Hippocampal formation (tissue), 2 donors: ENCODE results near the gene GNAI3.

Experiments
- DNase-seq, 2 donors: peaks; one replicate each; lab custom pipeline; 2025; lab: John Stamatoyannopoulos, UW

Gene GNAI3

GRCh38 chr1:109637446-109637845 lies 89.0 kb downstream of the GNAI3 start:
- no peak for DNase-seq

DNA sequence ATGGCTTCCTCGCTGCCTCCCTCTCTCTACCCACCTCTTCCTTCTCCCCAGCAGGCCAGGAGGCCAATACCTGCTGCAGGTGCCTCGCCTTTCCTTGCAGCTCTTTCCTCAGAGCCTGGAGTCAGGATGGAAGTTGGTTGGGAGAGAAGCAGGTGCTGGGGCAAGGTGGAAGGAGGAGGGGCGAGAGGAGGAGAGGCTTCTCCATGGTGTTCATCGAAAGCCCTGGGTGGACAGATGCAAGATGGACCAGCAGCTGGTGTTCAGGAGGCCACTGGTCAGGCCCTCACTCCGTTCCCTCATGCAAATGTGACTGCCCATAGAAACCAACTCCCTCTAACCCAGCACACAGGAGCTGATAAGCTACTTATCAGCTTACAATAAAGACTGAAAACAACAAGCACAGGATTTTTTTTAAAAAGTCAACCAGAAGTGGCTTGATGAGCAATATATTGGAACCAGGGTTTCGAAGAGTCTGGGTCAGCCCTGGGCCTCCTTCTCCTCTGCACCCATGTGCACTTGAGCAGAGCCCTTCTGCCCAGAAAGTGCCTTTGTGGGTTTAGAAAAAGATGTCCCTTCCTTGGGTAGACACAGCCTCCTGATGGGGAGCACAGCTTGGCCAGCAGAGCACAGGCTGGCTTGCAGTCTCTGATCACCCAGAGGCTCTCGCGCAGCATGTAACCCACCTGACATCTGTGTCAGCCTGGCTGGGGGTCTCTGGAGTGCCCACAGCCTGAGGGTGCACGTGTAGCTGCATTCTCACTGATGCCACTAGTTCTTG lies 90.8 kb downstream of the GNAI3 start:
- DNase-seq, result no peak

- no peak for DNase-seq
Observed at GRCh38 chr1:109639841-109640184, 91.4 kb downstream of the GNAI3 start.

DNA sequence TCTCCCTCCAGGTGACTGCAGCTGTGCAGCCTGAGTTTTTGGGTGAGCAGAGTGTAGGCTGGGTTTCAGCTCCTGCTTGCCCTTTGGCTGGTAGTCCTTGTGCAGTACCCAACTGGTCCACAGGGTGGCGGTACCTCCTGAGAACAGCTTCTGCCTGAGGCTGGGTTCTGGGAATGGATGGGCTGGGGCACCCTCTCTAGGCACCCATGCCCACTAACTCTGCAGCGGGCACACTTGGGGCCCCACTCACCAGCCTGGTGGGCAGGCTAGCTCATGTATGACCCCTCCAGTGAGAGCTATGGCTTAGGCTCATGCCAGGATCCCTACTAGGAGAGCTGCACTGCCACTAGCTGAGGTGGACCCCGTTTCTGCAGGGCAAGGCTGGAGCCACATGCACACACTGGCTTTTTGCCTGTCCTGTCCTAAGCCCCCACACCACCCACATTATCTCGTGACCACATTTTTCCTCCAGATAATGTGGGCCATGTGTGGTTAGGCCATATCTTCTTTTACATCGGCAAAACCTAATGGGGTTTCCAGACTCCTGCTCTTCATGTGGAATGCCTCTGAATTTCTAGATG lies 92.0 kb downstream of the GNAI3 start:
- peak in 1 of 2 donors; percentile 73 for DNase-seq

- DNase-seq, result no peak
Observed at GRCh38 chr1:109641078-109641740, 92.8 kb downstream of the GNAI3 start.

DNA sequence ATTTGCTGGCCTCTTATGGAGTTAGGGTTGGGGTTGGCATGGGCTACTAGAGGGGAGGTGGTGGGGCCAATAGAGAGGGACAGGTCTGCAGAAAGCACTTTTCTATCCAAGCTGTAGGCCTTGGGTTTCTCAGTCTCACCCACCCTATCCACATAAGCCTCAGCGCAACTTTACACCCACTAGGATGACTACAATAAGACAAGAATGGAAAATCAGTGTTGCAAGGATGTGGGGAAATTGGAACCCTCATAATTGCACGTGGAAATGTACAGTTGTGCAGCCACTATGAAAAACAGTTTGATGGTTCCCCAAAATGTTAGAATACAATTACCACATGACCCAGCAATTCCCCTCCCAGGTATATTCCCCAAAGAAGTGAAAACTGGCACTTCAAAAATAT lies 93.4 kb downstream of the GNAI3 start:
- DNase-seq, result no peak

DNA sequence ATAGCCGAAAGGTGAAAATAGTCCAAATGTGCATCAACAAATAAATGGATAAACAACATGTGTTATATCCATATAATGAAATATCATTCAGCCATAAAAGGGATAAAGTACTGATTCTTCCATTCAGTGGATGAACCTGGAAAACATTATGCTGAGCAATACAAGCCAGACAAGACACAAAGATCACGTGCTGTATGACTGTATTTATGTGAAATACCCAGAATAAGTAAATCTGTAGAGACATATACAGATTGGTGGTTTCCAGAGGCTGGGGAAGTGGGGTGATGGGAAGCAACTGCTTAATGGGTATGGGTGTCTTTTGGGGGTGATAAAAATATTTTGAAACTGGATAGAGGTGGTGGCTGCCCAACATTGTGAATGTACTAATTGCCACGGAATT lies 94.2 kb downstream of the GNAI3 start:
- DNase-seq, result no peak

DNA sequence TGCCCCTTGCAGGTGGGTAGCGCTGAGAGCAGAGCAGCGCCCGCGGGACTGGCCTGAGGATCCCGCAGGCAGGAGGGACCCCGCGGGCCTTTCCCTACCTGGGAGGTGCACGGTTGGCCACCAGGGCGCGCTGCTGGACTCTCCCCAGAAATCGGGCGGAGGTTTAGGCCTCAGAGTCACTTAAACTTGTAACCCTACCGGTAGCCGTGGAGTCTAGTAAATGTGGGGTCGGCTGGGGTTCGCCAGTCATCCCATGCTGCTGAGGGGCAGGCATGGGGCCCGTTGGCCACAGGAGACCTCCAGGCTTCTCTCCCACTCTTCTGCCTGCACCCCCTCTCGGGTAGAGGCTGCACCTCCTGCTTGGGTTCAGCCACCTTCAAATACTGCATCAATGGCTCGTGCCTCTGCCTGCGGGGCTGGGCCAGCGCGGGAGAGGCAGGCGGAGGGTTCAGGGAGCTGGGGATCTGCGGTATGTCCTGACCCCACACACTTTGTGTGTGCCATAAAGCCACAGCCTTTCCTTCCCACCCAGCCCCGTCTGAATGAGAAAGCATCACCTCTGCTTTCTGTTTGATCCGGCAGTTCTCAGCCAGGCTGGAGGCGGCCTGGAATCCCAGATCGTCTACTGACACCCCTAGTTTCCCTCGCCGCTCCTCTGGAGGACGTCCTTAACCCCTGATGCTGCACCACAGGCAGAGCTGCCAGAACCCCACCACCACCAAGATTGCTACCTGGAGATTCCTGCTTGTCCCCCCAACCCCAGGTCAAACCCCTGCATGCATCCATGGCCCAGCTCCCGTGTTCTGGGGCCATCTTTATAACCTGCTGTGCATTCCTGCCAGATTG lies 95.2 kb downstream of the GNAI3 start:
- DNase-seq, result peak in 1 of 2 donors; percentile 59

- DNase-seq, result no peak
Observed at GRCh38 chr1:109644670-109645069, 96.3 kb downstream of the GNAI3 start.

DNA sequence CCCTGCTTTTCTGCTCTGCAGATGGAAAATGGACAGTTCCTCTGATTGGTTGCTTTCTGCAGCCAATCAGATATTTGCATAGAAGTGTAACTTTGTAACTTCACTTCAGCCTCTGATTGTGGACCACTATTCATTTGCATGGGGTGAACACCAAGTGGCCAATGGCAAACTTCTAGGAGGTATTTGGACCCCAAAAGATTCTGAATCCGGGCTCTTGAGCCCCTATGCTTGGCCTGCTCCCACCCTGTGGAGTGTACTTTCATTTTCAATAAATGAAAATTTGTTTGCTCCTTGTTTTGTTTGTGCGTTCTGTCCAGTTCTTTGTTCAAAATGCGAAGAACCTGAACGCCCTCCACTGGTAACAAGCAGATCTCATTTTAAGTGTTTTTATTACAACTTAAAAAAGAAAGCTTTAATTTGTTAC lies 101.1 kb downstream of the GNAI3 start:
- DNase-seq, result peak in 1 of 2 donors; percentile 42

- DNase-seq, result no peak
Observed at GRCh38 chr1:109650609-109651008, 102.2 kb downstream of the GNAI3 start.

DNA sequence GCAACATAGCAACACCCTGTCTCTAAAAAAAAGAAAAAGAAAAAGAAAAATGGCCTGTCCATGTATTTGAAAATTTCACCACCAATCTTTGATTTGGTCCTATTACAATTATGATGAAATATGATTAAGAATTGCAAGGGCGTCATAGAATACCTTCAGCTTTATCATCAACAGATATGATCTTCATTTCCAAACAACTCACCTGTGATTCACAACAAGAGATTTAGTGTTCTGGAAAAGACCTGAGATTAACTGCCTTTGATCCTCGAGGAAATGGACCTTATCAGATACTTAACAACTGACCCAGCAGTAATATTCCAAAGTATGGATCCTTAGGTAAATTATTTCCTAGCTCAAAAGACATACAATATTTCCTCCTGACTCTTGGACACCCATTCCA lies 104.0 kb downstream of the GNAI3 start:
- DNase-seq, result no peak

GRCh38 chr1:109653306-109653705 lies 104.9 kb downstream of the GNAI3 start:
- no peak for DNase-seq

- DNase-seq, result no peak
Observed at GRCh38 chr1:109654519-109654918, 106.1 kb downstream of the GNAI3 start.

GRCh38 chr1:109655615-109656519 lies 107.5 kb downstream of the GNAI3 start, which contains the start of gene GSTM4:
Gene GSTM4 (plus strand): TSS chr1:109656099. CDS start chr1:109656390, 291 bp downstream.
- peak; percentile 33 to 72 for DNase-seq

DNA sequence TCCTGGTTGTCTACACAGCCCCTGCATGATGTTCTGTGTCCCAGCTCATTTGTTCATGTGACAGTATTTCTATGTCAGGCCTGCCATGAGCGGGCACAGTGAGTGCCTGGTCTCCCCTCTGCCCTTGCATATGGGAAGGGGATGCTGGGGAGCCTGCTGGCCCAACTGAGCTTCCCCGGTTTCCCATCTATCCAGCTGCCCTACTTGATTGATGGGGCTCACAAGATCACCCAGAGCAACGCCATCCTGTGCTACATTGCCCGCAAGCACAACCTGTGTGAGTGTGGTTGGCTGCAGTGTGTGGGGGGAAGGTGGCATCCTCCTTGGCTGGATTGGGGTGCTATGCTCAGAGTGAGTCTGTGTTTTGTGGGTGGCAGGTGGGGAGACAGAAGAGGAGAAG lies 109.0 kb downstream of the GNAI3 start:
- no peak for DNase-seq

GRCh38 chr1:109657970-109658369 lies 109.6 kb downstream of the GNAI3 start:
- DNase-seq, result no peak

GRCh38 chr1:109658533-109659042 lies 110.2 kb downstream of the GNAI3 start:
- no peak for DNase-seq

DNA sequence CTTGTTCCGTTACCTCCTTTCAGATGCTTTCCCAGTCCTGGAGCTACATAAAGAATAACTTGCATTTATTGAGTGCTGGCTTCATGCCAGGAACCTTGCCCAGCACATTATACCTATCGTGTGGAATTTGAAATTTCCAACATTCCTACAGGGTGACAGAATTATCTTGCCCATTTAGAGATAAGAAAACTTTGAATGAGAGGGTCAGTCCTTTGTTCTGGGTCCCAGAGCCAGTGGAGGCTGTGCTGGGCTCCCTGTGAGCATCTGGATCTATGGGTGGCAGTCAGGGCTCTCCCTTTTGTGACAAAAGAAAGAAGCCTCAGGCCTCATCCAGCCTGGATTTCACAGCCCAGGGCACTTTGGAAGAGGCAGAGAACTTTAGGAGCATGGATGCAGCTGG lies 110.7 kb downstream of the GNAI3 start:
- no peak for DNase-seq

- peak in 1 of 2 donors; percentile 8 for DNase-seq
Observed at GRCh38 chr1:109659997-109660690, 111.7 kb downstream of the GNAI3 start.
